Measurements from ENCODE around the gene NALCN.

DNA sequence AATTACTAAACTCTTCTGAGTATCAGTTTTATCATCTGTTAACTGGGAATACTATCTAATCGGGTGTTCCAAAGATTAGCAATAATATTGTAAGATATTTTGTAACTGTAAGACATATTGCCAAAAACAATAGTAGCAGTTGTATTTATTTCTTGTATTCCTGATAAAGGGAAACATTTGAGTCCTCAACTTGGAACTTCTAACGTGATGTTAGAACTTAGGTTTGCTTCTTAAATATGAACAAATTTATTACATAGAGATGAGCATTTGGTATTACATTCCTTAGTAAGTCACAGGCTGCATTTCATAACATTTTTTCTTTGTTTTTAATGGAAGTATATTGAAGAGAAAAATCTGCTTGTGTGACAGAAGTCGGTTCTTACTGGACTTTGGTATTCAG is 225.3 kb downstream of the NALCN start:
- TF ChIP-seq CTCF (conservative IDR thresholded peaks at IDR 0.05 in 1 of 2, IDR thresholded peaks at IDR 0.05 in 1 of 2; ENCODE audit: low read depth in 1 of 2, low read length in 2 of 2) (no peak), EZH2 (IDR thresholded peaks at IDR 0.05; ENCODE audit: low read length, missing control alignments) (no peak)

All from fibroblast of lung (primary cell).